ENCODE results near the gene CD180.

GRCh38 chr5:67190861-67191260 lies 5.7 kb downstream of the CD180 start:
- TF ChIP-seq POLR2A (IDR thresholded peaks at IDR 0.05): no peak
- no peak for TF ChIP-seq CTCF (IDR thresholded peaks at IDR 0.05)

Measured in heart left ventricle (tissue), 13 donors.